GM12878 (cell line): ENCODE results near the gene AARSD1. TPM values are rescaled to one million over a fixed set of nuclear protein-coding genes. Genes with fewer than 3 reads are reported as not detected.

Experiments used
- ATAC-seq: fragments of 200-7000 bp; cut with Tn5 transposase; 3 replicates; pipeline ENCODE4 v1.9.1; 2020; ENCODE audit warnings: mild to moderate bottlenecking, moderate library complexity
- BruUV-seq: library from RNA; stranded (reverse); fragments of 400-500 nt; replicated peaks from 2 replicates; lab custom pipeline; 2021; lab: Mats Ljungman, UMichigan
- CTCF ChIA-PET: fragments of 300-600 bp; sonication (Branson Sonifier 250); formaldehyde crosslinking; extraction: SDS; loops from one replicate; lab custom pipeline; 2021; ENCODE audit warnings: inconsistent platforms; lab: Yijun Ruan, JAX
- POLR2A ChIA-PET: fragments of 350-600 bp; formaldehyde crosslinking; extraction: SDS; loops from one replicate; lab custom pipeline; 2021; ENCODE audit warnings: inconsistent platforms; lab: Charles Lee
- RAD21 ChIA-PET: fragments of 300-600 bp; sonication (Branson Sonifier 250); formaldehyde crosslinking; loops from one replicate; lab custom pipeline; 2023; ENCODE audit warnings: antibody characterized with exemption; ENCODE audit not compliant: unreplicated experiment; lab: Charles Lee
- SMC1A ChIA-PET: fragments of 300-600 bp; sonication (Branson Sonifier 250); formaldehyde crosslinking; loops from one replicate; lab custom pipeline; 2023; ENCODE audit not compliant: unreplicated experiment, uncharacterized antibody; lab: Charles Lee
- DNase-seq: peaks from one replicate; pipeline ENCODE4 v3.0.0-alpha.2; 2011; ENCODE audit warnings: low read depth, low spot score
- FAIRE-seq: peaks from 3 replicates; lab custom pipeline; 2011; peaks lifted over from hg19 to GRCh38; lab: Jason Lieb, UNC
- H2AFZ ChIP-seq: 2 replicates; pipeline ENCODE4 v1.6.0; 2011; ENCODE audit warnings: low read depth, low read length, control low read depth; ENCODE audit not compliant: control insufficient read depth
- H3K27ac ChIP-seq: 2 replicates; pipeline ENCODE4 v1.5.1; 2011; ENCODE audit warnings: control low read depth; ENCODE audit not compliant: control insufficient read depth, insufficient read depth
- H3K27me3 ChIP-seq, 2 experiments: replicated peaks in 1 of 2; 2 replicates each; pipeline versions ENCODE4 v1.6.0 to v1.6.1; 2011; ENCODE audit warnings: low read length in 1 of 2; ENCODE audit not compliant: control insufficient read depth in 2 of 2, insufficient read depth in 2 of 2
- H3K36me3 ChIP-seq, 2 experiments: 2 replicates each; pipeline ENCODE4 v1.5.1; 2011; ENCODE audit warnings: low read length in 1 of 2; ENCODE audit not compliant: control insufficient read depth in 2 of 2, insufficient read depth in 2 of 2
- H3K4me1 ChIP-seq: 2 replicates; pipeline ENCODE4 v1.6.1; 2011; ENCODE audit warnings: mild to moderate bottlenecking, low read length, moderate library complexity, mixed read lengths; ENCODE audit not compliant: control insufficient read depth, insufficient read depth
- H3K4me2 ChIP-seq: 2 replicates; pipeline ENCODE4 v1.6.0; 2011; ENCODE audit warnings: control low read depth; ENCODE audit not compliant: control insufficient read depth, insufficient read depth
- H3K4me3 ChIP-seq: fragments of 200-600 bp; sonication (generic); 2 replicates; pipeline ENCODE4 v1.5.1; 2016
- H3K79me2 ChIP-seq: 2 replicates; pipeline ENCODE4 v1.6.0; 2011; ENCODE audit warnings: low read length; ENCODE audit not compliant: control insufficient read depth, insufficient read depth
- H3K9ac ChIP-seq: 2 replicates; pipeline ENCODE4 v1.8.0; 2011; ENCODE audit warnings: low read length, control low read depth, mixed read lengths; ENCODE audit not compliant: control insufficient read depth, insufficient read depth
- H3K9me3 ChIP-seq: replicated peaks from 3 replicates; pipeline ENCODE4 v1.5.1; 2011; ENCODE audit warnings: mild to moderate bottlenecking, low read length; ENCODE audit not compliant: control insufficient read depth, insufficient read depth
- H4K20me1 ChIP-seq: 2 replicates; pipeline ENCODE4 v1.6.0; 2011; ENCODE audit not compliant: control insufficient read depth, insufficient read depth
- ASH2L ChIP-seq: fragments of 300-600, 200-600 bp; sonication (generic); IDR thresholded peaks from 2 replicates; pipeline ENCODE4 v1.6.1; 2017; ENCODE audit warnings: low read depth, mild to moderate bottlenecking, borderline replicate concordance
- ATF3 ChIP-seq: IDR thresholded peaks from 2 replicates; pipeline ENCODE4 v1.6.1; 2011; ENCODE audit warnings: low read depth, mild to moderate bottlenecking, low read length, moderate library complexity, borderline replicate concordance; ENCODE audit errors: extremely low read depth
- BHLHE40 ChIP-seq, 2 experiments: fragments of 450-650 bp in 1 of 2; IDR thresholded peaks; 2 replicates each; pipeline ENCODE4 v1.6.1; 2011 to 2017; ENCODE audit warnings: low read depth in 2 of 2, borderline replicate concordance in 1 of 2, improper control_type of control experiment in 1 of 2, low read length in 1 of 2, mild to moderate bottlenecking in 1 of 2
- CTCF ChIP-seq, 3 experiments: IDR thresholded peaks in 2 of 3; conservative IDR thresholded peaks in 1 of 3; 2 replicates each; pipeline ENCODE4 v1.5.1; 2011; ENCODE audit warnings: low read depth in 3 of 3, low read length in 3 of 3, mild to moderate bottlenecking in 3 of 3, control low read depth in 2 of 3, moderate library complexity in 2 of 3, inconsistent platforms in 1 of 3, mixed read lengths in 1 of 3; ENCODE audit not compliant: control insufficient read depth in 2 of 3, insufficient read depth in 1 of 3; ENCODE audit errors: extremely low read depth in 1 of 3
- GABPA ChIP-seq: IDR thresholded peaks from 2 replicates; pipeline ENCODE4 v1.6.1; 2014; ENCODE audit warnings: antibody characterized with exemption, low read depth, mild to moderate bottlenecking, inconsistent platforms
- IKZF2 ChIP-seq, 2 experiments: fragments of 450-650 bp; IDR thresholded peaks; 2 replicates each; pipeline ENCODE4 v1.6.1; 2017; ENCODE audit warnings: mild to moderate bottlenecking in 2 of 2, moderate library complexity in 2 of 2
- NFYA ChIP-seq: IDR thresholded peaks from 2 replicates; pipeline ENCODE4 v1.6.1; 2011; ENCODE audit warnings: low read depth, mild to moderate bottlenecking, low read length, improper control_type of control experiment, borderline replicate concordance
- RAD21 ChIP-seq: IDR thresholded peaks from 2 replicates; pipeline ENCODE4 v1.6.1; 2011; ENCODE audit warnings: mild to moderate bottlenecking, low read depth, low read length, moderate library complexity; ENCODE audit not compliant: insufficient read depth
- SMC3 ChIP-seq: IDR thresholded peaks from 2 replicates; pipeline ENCODE4 v1.6.1; 2011; ENCODE audit warnings: low read length, improper control_type of control experiment, borderline replicate concordance
- SPI1 ChIP-seq: IDR thresholded peaks from 2 replicates; pipeline ENCODE4 v1.6.1; 2011; ENCODE audit warnings: low read depth, mild to moderate bottlenecking, low read length, moderate library complexity, borderline replicate concordance; ENCODE audit not compliant: insufficient read depth
- TCF3 ChIP-seq: IDR thresholded peaks from 2 replicates; pipeline ENCODE4 v1.6.1; 2012; ENCODE audit warnings: low read depth, mild to moderate bottlenecking, low read length, borderline replicate concordance; ENCODE audit not compliant: insufficient read depth
- YY1 ChIP-seq: IDR thresholded peaks from 2 replicates; pipeline ENCODE4 v1.6.1; 2011; ENCODE audit warnings: low read depth, mild to moderate bottlenecking, low read length
- ZBTB11 ChIP-seq: fragments of 450-650 bp; formaldehyde crosslinking; IDR thresholded peaks from 2 replicates; pipeline ENCODE4 v1.5.0; 2022; ENCODE audit warnings: mild to moderate bottlenecking, missing genetic modification characterization
- WGBS: methylation state at CpG from one replicate; pipeline ENCODE4 v1.1.6; 2016; ENCODE audit warnings: low lambda C conversion rate; ENCODE audit not compliant: insufficient replicate concordance, insufficient coverage; ENCODE audit errors: missing lambda C conversion rate; 5-methylcytosine and 5-hydroxymethylcytosine counted together
- in situ Hi-C: fragments of 300-500 bp; cut with MboI; formaldehyde crosslinking; loops from 9 replicates; pipeline ENCODE4 v1.14.3; 2018; ENCODE audit warnings: mixed read lengths
- intact Hi-C: fragments of 100-400 bp; cut with micrococcal nuclease; formaldehyde crosslinking; loops from one replicate; pipeline ENCODE4 v1.14.2; 2022; ENCODE audit not compliant: unreplicated experiment
- polyA plus RNA-seq, 11 experiments: library from polyadenylated mRNA; depleted of rRNA in 4 of 11; unstranded in 6 of 11; stranded (reverse) in 5 of 11; fragments of >200 nt; fragmentation: Nextera tagmentation in 4 of 11; fragmentation: Illumina TruSeq in 1 of 11; extraction: Ambion mirVana in 4 of 11; extraction: Trizol in 1 of 11; gene quantifications; 1 replicate in 1 of 11; 2 replicates in 10 of 11; pipeline versions ENCODE4 v1.2.1 to v1.2.3, GENCODE V29; 2011 to 2016; ENCODE audit warnings: inconsistent platforms in 2 of 11, missing spikeins in 2 of 11, low read depth in 1 of 11
- total RNA-seq, 4 experiments: library from RNA; depleted of rRNA in 3 of 4; stranded (reverse); fragments of >200 nt in 3 of 4; fragmentation: Illumina TruSeq in 1 of 4; extraction: Trizol in 1 of 4; gene quantifications; 2 replicates each; pipeline versions ENCODE4 v1.2.1 to v1.2.3, GENCODE V29; 2013 to 2021

The AARSD1 gene
- total and polyA plus RNA-seq, 10 of the 15 experiments (the other 5 are each of a cell fraction or from before 2014, with no cell fraction given) = 32.2 to 86.2 (median 52.8) TPM

- Histone ChIP-seq H3K27me3 (no peaks in the 10 kb centered on the region), H3K27ac (no peak overlapping the region), H3K9me3 (no peaks in the 10 kb centered on the region), H3K4me2 (no peak overlapping the region), H2AFZ (no peak overlapping the region), H4K20me1 (no peaks in the 10 kb centered on the region), H3K9ac (no peak overlapping the region), H3K79me2 (no peaks in the 10 kb centered on the region), H3K36me3 (no peaks in the 10 kb centered on the region), H3K4me3 (no peak overlapping the region), H3K4me1 (no peaks in the 10 kb centered on the region)
- intact Hi-C loops (loop anchor here (2.0 to 10.0 kb wide), 3 partner anchors 95 to 363 kb away; partner anchors contain the start of gene PSMC3IP), in situ Hi-C loops (loop anchor here (10.0 kb wide), 1 partner anchor 213 kb away; no protein-coding TSS in a partner anchor)
- 42% methylated on average over 9 of the region's 9 CpGs for WGBS
- SMC1A ChIA-PET = interaction anchor here (0.6 to 2.8 kb wide), 9 partner anchors 10 to 359 kb away, joined by 3 to 9 read pairs (median 4); partner anchors contain the start of gene RPL27
- RAD21 ChIA-PET = interaction anchor here (1.7 to 1.9 kb wide), 2 partner anchors 9 to 60 kb away, joined by 4 read pairs; partner anchors contain the start of gene RPL27
- POLR2A ChIA-PET = no interaction called here
- DNase-seq (no peak), FAIRE-seq (peak; percentile 71), ATAC-seq (peak; percentile 90)
- no TSS peak for BruUV-seq
- CTCF ChIA-PET = interaction anchor here (0.6 to 3.1 kb wide), 11 partner anchors 9 to 402 kb away, joined by 3 to 13 read pairs (median 3); partner anchors contain the start of genes NAGLU, RPL27 and VPS25
- no peak for TF ChIP-seq ATF3
- peak; percentile 83 for TF ChIP-seq RAD21
- no peak for TF ChIP-seq NFYA
- no peak for TF ChIP-seq IKZF2 (IDR thresholded peaks at IDR 0.05)
- TF ChIP-seq TCF3 = no peak
- TF ChIP-seq GABPA = no peak
- 0 out of 2 replicates have a peak, but pooled peaks have one; percentile 28 for TF ChIP-seq YY1
- TF ChIP-seq ASH2L = no peak
- peak; percentile 68 for TF ChIP-seq SMC3
- TF ChIP-seq SPI1 = no peak
- TF ChIP-seq BHLHE40 (IDR thresholded peaks at IDR 0.05; ENCODE audit: borderline replicate concordance in 1 of 2, low read depth in 2 of 2, low read length in 1 of 2) = no peak
- peak; percentile 57 to 79 (median 58) for TF ChIP-seq CTCF (IDR thresholded peaks at IDR 0.05 in 2 of 3, conservative IDR thresholded peaks at IDR 0.05 in 1 of 3; ENCODE audit: control insufficient read depth in 2 of 3, extremely low read depth in 1 of 3, insufficient read depth in 1 of 3, low read depth in 3 of 3, low read length in 3 of 3)
- TF ChIP-seq ZBTB11 (CRISPR knock-in tag) = no peak
Observed at GRCh38 chr17:42937712-42938596, 26.3 kb downstream of the AARSD1 start.
